ENCODE data around the gene HADH. TPM values are rescaled to one million over a fixed set of nuclear protein-coding genes. Genes with fewer than 3 reads are reported as not detected.
"Not testable (repeated sequence)": the region's sequence is repeated elsewhere in the genome, so short reads cannot be mapped to it uniquely, and the experiment has no call there.

HADH gene
- 5.7 TPM for total RNA-seq

DNA sequence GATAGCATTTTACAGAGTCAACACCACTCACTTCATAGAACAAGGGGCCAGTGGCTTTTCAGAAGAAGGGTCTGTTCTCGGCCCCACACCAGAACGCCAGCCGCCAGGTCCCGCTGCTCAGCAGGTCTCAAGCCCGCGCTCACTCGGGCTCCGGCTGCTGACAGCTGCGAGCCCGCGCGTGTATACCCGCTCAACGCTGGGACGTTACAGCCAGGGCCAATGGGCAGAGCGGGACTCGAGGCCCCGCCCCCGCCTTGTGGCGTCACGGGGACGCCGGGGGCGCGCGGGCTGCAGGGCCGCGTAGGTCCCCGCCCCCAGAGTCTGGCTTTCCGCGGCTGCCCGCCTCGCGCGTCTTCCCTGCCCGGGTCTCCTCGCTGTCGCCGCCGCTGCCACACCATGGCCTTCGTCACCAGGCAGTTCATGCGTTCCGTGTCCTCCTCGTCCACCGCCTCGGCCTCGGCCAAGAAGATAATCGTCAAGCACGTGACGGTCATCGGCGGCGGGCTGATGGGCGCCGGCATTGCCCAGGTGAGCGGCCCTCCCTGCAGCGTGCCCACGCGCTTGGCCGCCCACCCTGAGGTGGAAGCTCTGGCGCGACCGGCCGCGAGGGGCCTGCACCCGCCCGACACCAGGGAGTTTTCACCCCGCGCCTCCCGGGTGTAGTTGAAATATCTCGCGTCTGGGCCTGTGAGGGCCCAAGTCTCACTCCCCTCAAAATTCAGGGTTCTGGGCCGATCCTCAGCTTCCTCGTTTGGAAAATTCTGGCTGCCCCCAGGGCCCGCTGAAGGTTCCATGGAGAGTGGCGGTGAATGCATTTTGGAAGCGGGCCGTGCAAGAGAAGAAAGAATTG, at the start of gene HADH:
Gene HADH, plus strand, starts transcription at position 353 of the 850 bp plus-strand sequence. Its CDS starts 44 bp downstream, at position 397.
- Histone ChIP-seq H3K4me1 (ENCODE audit: insufficient read depth, low read length) (peaks cover 42% of the 10 kb centered on the region), H3K4me3 (ENCODE audit: low read length) (peak within 1 kb of the TSS; percentile 79), H3K27me3 (ENCODE audit: insufficient read depth, low read length) (no peaks in the 10 kb centered on the region), H3K9me3 (ENCODE audit: low read depth, low read length) (no peaks in the 10 kb centered on the region)

DNA sequence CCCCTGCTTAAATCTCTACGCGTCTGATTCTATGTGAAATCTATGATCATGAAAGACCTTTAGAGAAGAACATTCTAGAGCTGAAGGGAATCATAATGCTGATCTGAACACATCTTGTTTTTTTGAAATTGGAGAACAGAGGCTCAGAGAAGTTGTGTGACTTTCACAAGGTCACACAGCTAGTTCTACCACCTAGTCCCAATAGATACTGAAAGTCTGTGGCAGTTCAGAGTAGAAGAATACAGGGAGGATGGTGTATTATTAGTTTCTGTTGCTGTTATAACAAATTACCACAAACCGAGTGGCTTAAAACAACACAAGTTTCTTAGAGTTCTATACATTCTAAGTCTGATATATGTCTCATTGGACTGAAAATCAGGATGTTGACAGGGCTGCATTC, 43.9 kb upstream of the HADH start:
- Histone ChIP-seq H3K4me3 (ENCODE audit: low read length) (no peak overlapping the region), H3K27me3 (ENCODE audit: insufficient read depth, low read length) (no peaks in the 10 kb centered on the region), H3K9me3 (ENCODE audit: low read depth, low read length) (no peaks in the 10 kb centered on the region), H3K4me1 (ENCODE audit: insufficient read depth, low read length) (no peaks in the 10 kb centered on the region)

DNA sequence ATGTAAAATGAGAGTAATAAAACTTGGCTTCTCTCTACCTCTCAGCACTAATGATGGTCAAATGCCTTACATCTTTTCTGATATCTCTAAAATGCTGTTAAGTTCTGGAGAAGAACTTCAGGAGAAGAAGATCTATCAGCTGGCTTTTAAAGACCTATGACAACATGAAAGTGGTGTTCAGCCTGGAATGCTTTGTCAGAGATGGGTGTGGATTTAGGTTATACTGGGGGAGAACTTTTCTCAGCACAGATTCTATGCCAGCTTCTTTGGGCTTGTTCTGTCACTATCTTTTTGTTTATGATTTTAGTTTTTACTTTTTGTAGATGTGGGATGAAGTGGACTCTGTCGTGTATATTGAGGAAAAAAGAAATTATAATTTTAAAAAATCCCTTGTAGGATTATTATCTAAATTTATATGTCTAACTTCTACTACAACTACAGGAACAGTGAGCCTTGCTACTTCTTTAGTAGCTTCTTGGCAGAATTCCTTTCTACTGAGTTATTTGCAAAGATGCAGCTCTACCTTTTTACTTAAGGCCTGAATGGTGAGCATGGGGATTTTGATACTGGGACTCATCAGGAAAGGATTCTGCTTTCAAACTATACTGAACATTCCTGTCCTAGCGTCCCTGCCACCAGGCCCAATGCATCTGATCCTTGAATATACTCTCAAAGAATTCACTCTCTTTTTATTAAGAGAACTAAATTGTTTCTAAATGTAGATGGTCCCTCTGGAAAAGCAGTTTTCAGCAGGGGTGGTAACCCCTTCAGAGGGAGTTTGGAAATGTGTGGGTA, 38.7 kb upstream of the HADH start:
- H3K27me3 ChIP-seq (ENCODE audit: insufficient read depth, low read length), result no peaks in the 10 kb centered on the region
- no peaks in the 10 kb centered on the region for H3K4me1 ChIP-seq (ENCODE audit: insufficient read depth, low read length)
- H3K9me3 ChIP-seq (ENCODE audit: low read depth, low read length), result peaks cover 6% of the 10 kb centered on the region
- H3K4me3 ChIP-seq (ENCODE audit: low read length), result no peak overlapping the region

DNA sequence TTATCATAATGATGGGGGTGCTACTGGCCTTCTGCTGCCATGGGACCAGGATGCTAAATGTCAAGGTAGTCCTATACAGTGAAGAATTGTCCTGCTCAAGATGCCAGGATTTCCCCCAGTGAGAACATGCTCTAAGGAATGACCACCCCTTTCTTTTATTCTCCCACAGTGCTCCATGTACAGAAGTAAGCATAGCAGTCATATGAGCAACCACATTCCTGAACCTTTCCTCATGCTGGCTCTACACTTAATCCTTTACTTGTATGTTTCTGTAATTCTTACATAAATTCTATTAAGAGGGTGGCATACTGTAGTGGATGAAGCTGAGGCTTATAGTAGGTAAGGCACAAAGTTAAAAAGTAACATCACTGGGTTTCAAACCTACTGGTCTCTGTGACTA, 38.1 kb upstream of the HADH start:
- Histone ChIP-seq H3K4me3 (ENCODE audit: low read length) (no peak overlapping the region), H3K27me3 (ENCODE audit: insufficient read depth, low read length) (no peaks in the 10 kb centered on the region), H3K9me3 (ENCODE audit: low read depth, low read length) (peaks cover 10% of the 10 kb centered on the region), H3K4me1 (ENCODE audit: insufficient read depth, low read length) (no peaks in the 10 kb centered on the region)

DNA sequence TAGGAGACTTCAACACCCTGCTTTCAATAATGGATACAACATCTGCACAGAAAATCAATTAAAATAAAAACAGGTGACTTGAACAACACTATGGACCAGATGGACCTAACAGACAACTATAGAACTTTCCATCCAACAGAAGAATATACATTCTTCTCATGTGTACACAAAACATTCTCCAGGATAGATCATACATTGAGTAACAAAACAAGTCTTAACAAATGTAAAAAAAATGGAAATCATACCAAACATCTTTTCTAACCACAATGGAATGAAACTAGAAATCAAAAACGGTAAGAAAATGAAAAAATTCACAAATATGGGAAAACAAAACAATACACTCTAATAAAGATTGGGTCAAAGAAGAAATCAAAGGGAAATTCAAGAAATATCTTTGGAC, 33.7 kb upstream of the HADH start:
- Histone ChIP-seq H3K4me3 (ENCODE audit: low read length) (no peak overlapping the region), H3K9me3 (ENCODE audit: low read depth, low read length) (peaks cover 10% of the 10 kb centered on the region)

DNA sequence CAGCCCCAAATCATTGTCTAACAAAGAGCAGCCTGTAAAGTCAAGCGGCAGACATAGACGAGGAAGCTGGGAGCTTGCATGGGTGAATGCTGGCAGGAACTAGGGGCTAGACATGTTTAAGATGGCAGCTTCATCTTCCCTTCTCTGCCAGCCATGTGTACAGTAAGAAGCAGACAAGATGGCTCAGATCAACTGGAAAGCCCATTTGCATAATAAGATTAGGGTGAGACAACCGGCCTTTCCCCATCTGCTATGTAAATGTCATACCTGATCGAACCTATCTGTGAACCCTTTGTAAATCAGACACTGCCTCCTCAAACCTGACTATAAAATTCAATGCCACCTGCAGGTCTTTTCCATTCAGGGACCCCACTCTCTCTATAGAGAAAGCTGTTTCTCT, 22.8 kb upstream of the HADH start:
- Histone ChIP-seq H3K4me1 (ENCODE audit: insufficient read depth, low read length) (no peaks in the 10 kb centered on the region), H3K4me3 (ENCODE audit: low read length) (no peak overlapping the region), H3K27me3 (ENCODE audit: insufficient read depth, low read length) (no peaks in the 10 kb centered on the region), H3K9me3 (ENCODE audit: low read depth, low read length) (no peaks in the 10 kb centered on the region)

More for the DNA sequence above, 33.7 kb upstream of the HADH start:
- Histone ChIP-seq H3K4me1 (ENCODE audit: insufficient read depth, low read length) (no peaks in the 10 kb centered on the region), H3K27me3 (ENCODE audit: insufficient read depth, low read length) (no peaks in the 10 kb centered on the region)

DNA sequence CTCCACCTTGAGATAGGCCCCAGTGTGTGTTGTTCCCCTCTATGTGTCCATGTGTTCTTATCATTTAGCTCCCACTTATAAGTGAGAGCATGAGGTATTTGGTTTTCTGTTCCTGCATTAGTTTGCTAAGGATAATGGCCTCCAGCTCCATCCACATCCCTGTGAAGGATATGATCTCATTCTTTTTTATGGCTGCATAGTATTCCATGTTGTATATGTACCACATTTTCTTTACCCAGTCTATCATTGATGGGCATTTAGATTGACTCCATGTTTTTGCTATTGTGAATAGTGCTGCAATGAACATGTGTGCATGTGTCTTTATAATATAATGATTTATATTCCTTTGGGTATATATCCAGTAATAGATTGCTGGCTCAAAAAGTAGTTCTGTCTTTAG, 22.2 kb upstream of the HADH start:
- H3K4me3 ChIP-seq (ENCODE audit: low read length); H3K4me1 ChIP-seq (ENCODE audit: insufficient read depth, low read length); H3K9me3 ChIP-seq (ENCODE audit: low read depth, low read length); H3K27me3 ChIP-seq (ENCODE audit: insufficient read depth, low read length): not testable (repeated sequence)

DNA sequence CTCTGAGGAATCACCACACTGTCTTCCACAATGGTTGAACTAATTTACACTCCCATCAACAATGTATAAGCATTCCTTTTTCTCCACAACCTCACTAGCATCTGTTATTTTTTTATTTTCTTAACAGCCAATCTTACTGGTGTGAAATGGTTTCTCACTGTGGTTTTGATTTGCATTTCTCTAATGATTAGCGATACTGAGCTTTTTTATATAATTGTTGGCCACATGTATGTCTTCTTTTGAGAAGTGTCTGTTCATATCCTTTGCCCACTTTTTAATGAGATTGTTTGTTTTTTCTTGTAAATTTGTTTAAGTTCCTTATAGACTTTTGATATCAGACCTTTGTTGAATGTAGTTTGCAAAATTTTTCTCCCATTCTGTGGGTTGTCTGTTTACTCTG, 21.8 kb upstream of the HADH start:
- H3K4me3 ChIP-seq (ENCODE audit: low read length); H3K4me1 ChIP-seq (ENCODE audit: insufficient read depth, low read length); H3K9me3 ChIP-seq (ENCODE audit: low read depth, low read length); H3K27me3 ChIP-seq (ENCODE audit: insufficient read depth, low read length): not testable (repeated sequence)

DNA sequence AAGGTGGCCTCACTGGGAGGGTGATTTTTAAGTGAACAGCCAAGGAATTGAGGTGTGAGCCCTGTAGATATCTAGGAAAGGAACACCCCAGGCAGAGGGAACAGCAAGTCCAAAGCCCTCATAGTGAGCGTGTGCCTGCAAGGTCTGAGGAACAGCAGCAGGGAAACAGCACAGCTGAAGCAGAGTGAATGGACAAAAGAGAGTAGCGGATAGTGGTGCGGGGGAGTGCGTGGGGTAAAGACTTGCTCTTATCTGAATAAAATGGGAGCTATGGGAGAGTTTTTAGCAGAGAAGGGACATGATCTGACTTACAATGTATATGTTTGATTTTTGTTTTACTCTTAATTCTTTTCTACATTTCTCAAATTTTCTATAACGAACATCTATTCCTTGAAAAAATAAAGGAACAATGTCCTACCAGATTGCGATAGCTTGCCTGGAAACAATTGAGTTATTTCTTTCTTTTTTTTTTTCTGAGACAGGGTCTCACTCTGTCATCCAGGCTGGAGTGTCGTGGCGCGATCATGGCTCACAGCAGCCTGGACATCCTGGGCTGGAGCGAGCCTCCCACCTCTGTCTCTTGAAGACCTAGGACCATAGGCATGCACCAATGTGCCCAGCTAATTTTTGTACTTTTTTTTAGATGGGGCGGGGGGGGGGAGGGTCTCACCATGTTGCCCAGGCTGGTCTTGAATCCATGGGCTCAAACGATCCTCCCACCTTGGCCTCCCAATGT, 19.5 kb upstream of the HADH start:
- Histone ChIP-seq H3K4me1 (ENCODE audit: insufficient read depth, low read length) (no peaks in the 10 kb centered on the region), H3K4me3 (ENCODE audit: low read length) (no peak overlapping the region), H3K9me3 (ENCODE audit: low read depth, low read length) (no peaks in the 10 kb centered on the region), H3K27me3 (ENCODE audit: insufficient read depth, low read length) (no peaks in the 10 kb centered on the region)

DNA sequence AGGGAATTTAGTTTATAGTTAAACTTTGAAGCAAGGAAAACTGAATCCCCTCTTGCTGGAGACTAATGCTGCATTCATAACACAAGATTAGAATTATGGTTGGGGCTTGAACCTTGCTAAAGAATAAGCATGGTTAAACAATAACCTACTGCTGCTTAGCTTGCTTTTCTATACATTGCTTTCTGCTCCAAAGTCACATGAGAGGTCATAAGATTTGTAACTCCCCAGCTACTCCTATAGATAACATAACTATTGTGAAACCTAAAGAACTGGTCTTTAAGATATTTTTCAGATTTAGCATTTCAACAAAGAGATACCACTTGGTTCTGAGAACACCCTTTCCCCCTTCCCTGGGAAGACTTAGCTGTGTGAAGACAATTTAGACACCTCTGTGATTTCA, 17.1 kb upstream of the HADH start:
- Histone ChIP-seq H3K27me3 (ENCODE audit: insufficient read depth, low read length) (no peaks in the 10 kb centered on the region), H3K4me1 (ENCODE audit: insufficient read depth, low read length) (no peaks in the 10 kb centered on the region), H3K4me3 (ENCODE audit: low read length) (no peak overlapping the region), H3K9me3 (ENCODE audit: low read depth, low read length) (no peaks in the 10 kb centered on the region)

DNA sequence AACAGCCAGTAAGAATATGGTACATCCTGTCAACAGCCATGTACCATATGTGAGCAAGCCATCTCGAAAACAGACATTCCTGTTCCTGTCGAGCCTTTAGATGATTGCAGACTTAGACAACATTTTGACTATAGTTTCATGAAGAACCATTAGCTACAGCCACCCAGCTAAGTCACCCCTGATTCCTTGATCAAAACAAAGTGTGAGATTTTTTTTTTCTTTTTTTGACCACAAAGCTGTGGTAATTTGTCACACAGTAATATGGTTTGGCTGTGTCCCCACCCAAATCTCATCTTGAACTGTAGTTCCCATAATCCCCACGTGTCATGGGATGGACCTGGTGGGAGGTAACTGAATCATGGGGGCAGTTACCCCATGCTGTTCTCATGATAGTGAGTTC, 15.2 kb upstream of the HADH start:
- no peaks in the 10 kb centered on the region for H3K4me1 ChIP-seq (ENCODE audit: insufficient read depth, low read length)
- H3K4me3 ChIP-seq (ENCODE audit: low read length), result no peak overlapping the region
- no peaks in the 10 kb centered on the region for H3K27me3 ChIP-seq (ENCODE audit: insufficient read depth, low read length)
- no peaks in the 10 kb centered on the region for H3K9me3 ChIP-seq (ENCODE audit: low read depth, low read length)

DNA sequence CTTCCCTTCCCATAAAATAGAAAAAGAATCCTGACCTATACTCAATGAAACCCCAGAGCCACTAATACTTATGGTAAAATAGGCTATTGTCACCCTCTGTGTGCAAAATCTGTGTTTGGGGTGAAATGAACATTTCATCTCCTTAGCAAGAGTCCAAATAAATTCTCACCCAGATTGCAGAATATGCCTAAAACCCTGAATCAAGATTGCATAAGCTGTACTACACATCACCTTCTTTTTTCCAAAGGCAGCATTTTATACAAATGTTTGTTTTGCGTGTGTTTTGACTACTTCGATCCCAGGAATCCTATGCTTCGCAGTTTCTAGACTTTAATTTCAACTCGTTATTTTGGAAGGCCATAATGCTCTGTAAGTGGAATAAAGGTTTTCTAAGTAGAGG, 12.2 kb upstream of the HADH start:
- Histone ChIP-seq H3K27me3 (ENCODE audit: insufficient read depth, low read length) (no peaks in the 10 kb centered on the region), H3K4me1 (ENCODE audit: insufficient read depth, low read length) (no peaks in the 10 kb centered on the region), H3K4me3 (ENCODE audit: low read length) (no peak overlapping the region), H3K9me3 (ENCODE audit: low read depth, low read length) (no peaks in the 10 kb centered on the region)

DNA sequence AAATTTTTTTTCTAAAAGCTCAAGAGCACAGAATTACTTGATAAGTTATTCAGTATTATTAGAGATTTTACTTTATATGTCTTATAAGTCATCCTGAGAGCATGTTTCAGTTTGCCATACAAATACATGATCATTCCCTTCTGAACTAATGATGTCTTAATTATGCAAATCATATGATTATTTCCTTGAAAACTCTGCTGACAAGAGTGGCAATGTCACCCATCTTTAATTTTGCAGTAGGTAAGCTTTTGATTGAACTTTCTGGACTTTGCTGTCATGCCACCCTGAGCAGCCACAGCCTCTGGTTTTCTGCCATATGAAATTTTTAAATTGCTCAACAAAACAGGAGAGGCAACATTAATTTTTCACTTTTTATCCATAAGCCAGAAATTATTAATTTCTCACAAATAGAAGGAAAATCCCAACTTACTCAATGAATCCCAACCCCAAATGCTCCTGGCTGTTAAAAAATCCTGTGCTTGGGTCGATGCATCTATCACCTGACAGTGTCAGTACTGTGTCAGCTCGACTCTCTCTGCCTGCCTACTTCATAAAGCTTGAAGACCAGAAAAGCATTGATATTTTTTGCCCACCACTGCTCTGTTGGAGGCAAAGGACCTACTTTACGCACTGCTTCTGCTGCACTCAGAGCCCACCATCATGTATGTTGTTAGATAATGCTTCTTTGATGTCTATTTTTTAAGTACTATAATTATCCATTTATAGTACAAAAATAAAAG, 11.6 kb upstream of the HADH start:
- Histone ChIP-seq H3K9me3 (ENCODE audit: low read depth, low read length) (no peaks in the 10 kb centered on the region), H3K4me3 (ENCODE audit: low read length) (no peak overlapping the region), H3K27me3 (ENCODE audit: insufficient read depth, low read length) (no peaks in the 10 kb centered on the region), H3K4me1 (ENCODE audit: insufficient read depth, low read length) (no peaks in the 10 kb centered on the region)

DNA sequence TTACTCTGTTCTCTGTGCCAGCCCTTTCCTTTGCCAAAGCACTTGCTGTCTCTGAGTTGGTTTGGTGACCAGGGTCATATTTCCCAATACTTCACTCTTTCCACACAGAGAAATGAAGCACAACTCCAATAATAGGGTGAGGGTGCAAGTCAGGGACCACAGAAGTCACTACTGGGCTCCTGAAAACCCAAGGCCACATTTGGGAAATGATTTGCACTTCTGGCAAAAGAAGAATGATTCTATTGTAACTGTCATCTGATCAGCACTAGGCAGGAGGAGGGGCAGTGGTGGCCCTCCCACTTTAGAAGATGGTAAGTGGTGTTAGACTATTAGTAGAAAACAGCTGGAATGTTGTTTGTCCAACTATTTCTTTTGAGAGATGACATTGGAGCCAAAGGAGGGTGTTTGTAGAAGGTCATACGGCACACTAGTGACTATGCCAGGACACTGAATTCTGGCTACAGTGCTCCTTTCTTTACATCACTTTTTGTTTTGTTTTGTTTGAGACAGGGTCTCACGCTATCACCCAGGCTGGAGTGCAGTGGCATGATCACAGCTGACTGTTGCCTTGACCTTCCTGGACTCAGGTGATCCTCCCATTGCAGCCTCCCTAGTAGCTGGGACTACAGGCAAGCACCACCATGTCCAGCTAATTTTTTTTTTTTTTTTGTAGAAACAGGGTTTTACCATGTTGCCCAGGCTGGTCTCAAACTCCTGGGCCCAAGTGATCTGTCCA, 10.8 kb upstream of the HADH start:
- Histone ChIP-seq H3K9me3 (ENCODE audit: low read depth, low read length) (no peaks in the 10 kb centered on the region), H3K4me1 (ENCODE audit: insufficient read depth, low read length) (no peaks in the 10 kb centered on the region), H3K4me3 (ENCODE audit: low read length) (no peak overlapping the region), H3K27me3 (ENCODE audit: insufficient read depth, low read length) (no peaks in the 10 kb centered on the region)
